ENCODE measurements around the gene HACD1. TPM values are rescaled to one million over a fixed set of nuclear protein-coding genes. Genes with fewer than 3 reads are reported as not detected.
A peak's percentile ranks its signal among the peaks of the same experiment; 100 is the strongest.

HACD1 gene
- total and polyA plus RNA-seq, 2 of the 4 experiments (the other 2 are of a cell fraction): 10.0 to 24.9 TPM

- peaks cover 42% of the 10 kb centered on the region; the same call in 1 of the 2 replicates for H4K20me1 ChIP-seq (ENCODE audit: insufficient read depth, low read length)
Measured at GRCh38 chr10:17651896-17652295, 34.7 kb upstream of the HACD1 start.

More at GRCh38 chr10:17651896-17652295, 34.7 kb upstream of the HACD1 start:
- H3K4ac ChIP-seq (ENCODE audit: low read depth, low read length): no peak overlapping the region
- CTCF ChIA-PET: no interaction called here
- ATAC-seq (ENCODE audit: low read depth): no peak
- H3K18ac ChIP-seq (ENCODE audit: low read depth, low read length): no peak overlapping the region
- no peak overlapping the region for H3K4me3 ChIP-seq (ENCODE audit: insufficient read depth, low read depth, low read length)
- H4K8ac ChIP-seq (ENCODE audit: low read depth in 2 of 2, low read length in 2 of 2): no peak overlapping the region
- in situ Hi-C loops (cut with MboI; ENCODE audit: low sequenced_read_pairs) (no loop called here), intact Hi-C loops (cut with micrococcal nuclease) (no loop called here), dilution Hi-C loops (cut with HindIII; ENCODE audit: low sequenced_read_pairs, unreplicated experiment) (no loop called here)
- no peak overlapping the region for H2AK5ac ChIP-seq (ENCODE audit: low read depth, low read length)
- no peak overlapping the region for H4K91ac ChIP-seq (ENCODE audit: insufficient read depth, low read depth, low read length)
- H2BK15ac ChIP-seq (ENCODE audit: low read depth, low read length): no peak overlapping the region
- H3K4me1 ChIP-seq (ENCODE audit: control insufficient read depth, insufficient read depth, low read length): peaks cover 7% of the 10 kb centered on the region
- no peak overlapping the region for H3K27ac ChIP-seq (ENCODE audit: insufficient read depth, low read length)
- no peaks in the 10 kb centered on the region for H3K9me3 ChIP-seq (ENCODE audit: control insufficient read depth, insufficient read depth, low read length)
- H2AFZ ChIP-seq (replicated peaks; ENCODE audit: low read length, poor library complexity): no peak overlapping the region
- H3K27me3 ChIP-seq (ENCODE audit: control insufficient read depth, insufficient read depth, low read length): no peaks in the 10 kb centered on the region
- H3K23ac ChIP-seq (ENCODE audit: low read depth, low read length): no peak overlapping the region
- no peak overlapping the region for H3K56ac ChIP-seq (ENCODE audit: extremely low read depth, insufficient read depth, low read length)
- peaks cover 2% of the 10 kb centered on the region; the same call in 1 of the 2 replicates for H3K36me3 ChIP-seq (ENCODE audit: control insufficient read depth, insufficient read depth, low read length)
- H2BK120ac ChIP-seq (ENCODE audit: low read depth, low read length): no peak overlapping the region
- H3K9ac ChIP-seq (ENCODE audit: low read depth, low read length): no peak overlapping the region
- H3K9me1 ChIP-seq (ENCODE audit: insufficient read depth, low read length): peaks cover 3% of the 10 kb centered on the region; the same call in 1 of the 2 replicates
- no peak overlapping the region for H4K5ac ChIP-seq (ENCODE audit: low read depth, low read length)
- no TSS peak for BruUV-seq (replicated peaks)
- no peak overlapping the region for H2AK9ac ChIP-seq (replicated peaks; ENCODE audit: low read depth, low read length, poor library complexity)
- POLR2A ChIA-PET (ENCODE audit: unreplicated experiment): no interaction called here
- TF ChIP-seq MAFK (IDR thresholded peaks at IDR 0.05; ENCODE audit: low read depth, low read length) (no peak), RAD21 (IDR thresholded peaks at IDR 0.05; ENCODE audit: low read length) (no peak), FOS (IDR thresholded peaks at IDR 0.05; ENCODE audit: low read depth, low read length) (no peak), RFX5 (IDR thresholded peaks at IDR 0.05; ENCODE audit: low read depth, low read length) (no peak), SMC3 (IDR thresholded peaks at IDR 0.05; ENCODE audit: low read depth, low read length) (no peak), NFE2L2 (IDR thresholded peaks at IDR 0.05; ENCODE audit: low read depth, low read length) (no peak), BHLHE40 (IDR thresholded peaks at IDR 0.05; ENCODE audit: low read depth, low read length) (no peak), ELK1 (IDR thresholded peaks at IDR 0.05; ENCODE audit: borderline replicate concordance, low read depth, low read length) (no peak), CEBPB (IDR thresholded peaks at IDR 0.05; ENCODE audit: low read depth, low read length) (no peak)
- H3K79me1 ChIP-seq (ENCODE audit: low read depth in 1 of 2, low read length in 2 of 2): peaks cover 16 to 63% of the 10 kb centered on the region in 2 experiments; a peak in 3 of 4 replicates
- H2BK20ac ChIP-seq (ENCODE audit: low read depth, low read length): no peak overlapping the region
- H3K14ac ChIP-seq (replicated peaks; ENCODE audit: low read depth, low read length): no peak overlapping the region
- no peak overlapping the region for H2BK5ac ChIP-seq (ENCODE audit: low read depth, low read length, poor library complexity, severe bottlenecking)
- DNase-seq: no peak
- peak overlapping the region; percentile 31; the same call in 1 of the 2 replicates for H3K4me2 ChIP-seq (ENCODE audit: low read depth, low read length)

Data from IMR-90 (cell line).